GM21825 (cell line): ENCODE measurements around the gene NUDT13.
A peak's percentile ranks its signal among the peaks of the same experiment; 100 is the strongest.

Experiments
- ATAC-seq: cut with Tn5 transposase; IDR thresholded peaks from one replicate; pipeline ENCODE4 v1.9.1; 2021; ENCODE audit warnings: mild to moderate bottlenecking, moderate library complexity; ENCODE audit not compliant: unreplicated experiment

The NUDT13 gene

DNA sequence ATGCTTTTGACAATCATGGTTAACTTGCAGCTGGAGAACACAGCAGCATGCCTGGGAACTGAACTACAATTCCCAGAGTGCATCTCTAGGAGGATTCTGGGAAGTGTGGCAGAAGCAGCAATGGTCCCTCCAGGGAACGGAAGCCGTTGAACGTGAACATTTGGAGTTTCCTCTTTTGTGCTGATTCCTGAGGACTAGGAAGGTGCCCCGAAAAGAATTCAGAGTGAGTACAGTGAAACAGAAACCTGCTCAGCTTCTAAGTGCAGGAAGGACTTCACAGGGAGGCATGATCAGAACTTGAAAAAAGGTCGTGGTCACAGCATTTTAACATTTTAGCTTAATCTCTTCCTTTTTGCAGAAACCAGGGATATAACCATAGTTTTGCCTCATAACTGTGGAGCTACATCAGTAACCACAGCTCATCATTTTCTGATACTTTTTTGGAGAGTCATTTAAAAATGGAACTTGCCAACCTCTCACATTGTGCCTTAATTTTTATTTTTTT lies at the start of gene NUDT13:
Gene NUDT13, plus strand, starts transcription at position 111 of the 505 bp plus-strand sequence. CDS start 3,911 bp downstream, outside the sequence.
- peak; percentile 81 for ATAC-seq

DNA sequence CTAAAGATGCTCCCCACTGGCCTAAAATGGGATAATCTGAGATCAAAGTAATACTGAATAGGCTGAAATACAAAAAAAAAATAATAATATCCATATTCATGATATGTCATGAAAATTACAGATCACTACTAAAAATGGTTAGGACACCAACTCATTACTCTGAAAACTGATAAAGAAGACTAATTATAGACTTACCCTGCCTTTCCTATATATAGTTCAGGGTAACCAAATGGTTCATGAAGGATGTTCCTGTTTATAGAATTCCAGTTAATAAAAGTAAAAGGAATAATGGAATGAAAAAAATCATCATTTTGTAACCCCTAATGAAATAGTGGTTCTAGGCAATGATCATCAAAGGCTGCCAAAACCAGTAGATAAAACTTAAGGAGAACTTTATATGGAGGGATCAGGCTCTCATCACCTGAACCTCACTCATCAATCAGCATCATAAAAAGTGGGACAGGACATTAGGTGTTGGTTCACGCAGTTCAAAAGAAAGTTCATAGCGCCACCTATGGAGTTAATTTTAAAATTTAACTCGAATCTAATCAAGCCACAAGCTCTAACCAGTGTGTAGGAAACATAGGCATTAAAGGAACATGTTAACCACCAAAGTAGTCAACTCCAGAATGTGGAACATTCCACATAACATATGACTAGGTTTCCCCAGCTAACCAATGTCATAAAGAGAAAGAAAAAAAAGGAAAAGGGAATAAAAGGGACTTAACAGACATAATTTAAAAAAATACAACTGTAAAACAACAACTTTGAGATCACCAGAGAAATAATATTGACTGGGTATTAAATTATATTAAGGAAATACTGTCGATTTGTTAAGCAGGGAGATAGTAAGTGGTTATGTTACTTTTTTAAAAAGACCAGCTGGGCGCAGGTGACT lies 49.3 kb upstream of the NUDT13 start:
- no peak for ATAC-seq

DNA sequence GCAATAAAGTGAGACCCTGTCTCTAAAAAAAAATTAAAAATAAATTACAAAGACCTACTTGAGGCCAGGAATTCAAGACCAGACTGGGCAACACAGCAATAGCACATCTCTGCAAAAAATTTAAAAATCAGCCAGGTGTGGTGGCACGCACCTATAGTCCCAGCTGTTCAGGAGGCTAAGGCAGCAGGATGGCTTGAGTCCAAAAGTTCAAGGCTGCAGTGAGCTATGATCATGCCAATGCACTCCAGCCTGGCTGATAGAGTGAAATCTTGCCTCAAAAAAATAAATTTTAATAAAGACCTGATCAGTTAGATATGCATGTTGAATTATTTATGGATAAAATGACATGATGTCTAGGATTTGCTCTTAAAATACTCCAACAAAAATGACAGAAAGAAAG lies 48.5 kb upstream of the NUDT13 start:
- ATAC-seq, result no peak

DNA sequence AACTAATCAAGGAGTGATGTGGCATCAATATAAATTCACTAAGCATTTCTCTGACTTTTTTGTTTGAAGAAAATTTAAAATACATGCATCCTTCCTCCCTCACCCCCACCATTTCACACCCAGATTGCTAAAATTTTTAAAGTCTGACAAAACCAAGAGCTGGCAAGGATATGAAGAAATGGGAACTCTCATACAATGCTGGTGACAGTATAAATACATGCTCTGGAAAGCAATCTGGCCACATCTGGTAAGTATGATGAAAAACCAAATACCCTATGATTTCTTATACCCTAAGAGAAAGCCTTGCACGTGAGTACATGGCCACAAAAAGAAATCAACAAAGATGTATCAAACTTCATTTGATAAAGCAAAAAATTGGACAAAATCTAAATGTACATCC lies 44.8 kb upstream of the NUDT13 start:
- no peak for ATAC-seq

DNA sequence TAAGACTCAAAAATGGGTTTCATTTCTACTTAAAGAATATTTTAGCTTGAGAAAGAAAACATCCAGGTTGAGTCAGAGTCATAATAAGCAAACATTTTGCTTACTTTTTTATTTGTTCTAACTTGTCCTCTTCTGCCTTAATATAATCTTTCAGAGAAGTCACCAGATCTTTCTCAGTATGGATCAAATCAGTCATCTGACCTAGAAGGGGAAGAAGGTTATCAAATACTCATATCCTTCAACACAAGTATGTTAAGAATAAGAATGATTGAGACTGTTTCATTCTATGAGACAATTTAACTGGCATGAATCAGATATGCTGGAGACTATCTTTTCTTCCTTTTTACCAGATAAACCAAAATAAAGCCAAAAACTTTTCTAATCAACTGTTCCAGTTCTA lies 36.6 kb upstream of the NUDT13 start:
- no peak for ATAC-seq

DNA sequence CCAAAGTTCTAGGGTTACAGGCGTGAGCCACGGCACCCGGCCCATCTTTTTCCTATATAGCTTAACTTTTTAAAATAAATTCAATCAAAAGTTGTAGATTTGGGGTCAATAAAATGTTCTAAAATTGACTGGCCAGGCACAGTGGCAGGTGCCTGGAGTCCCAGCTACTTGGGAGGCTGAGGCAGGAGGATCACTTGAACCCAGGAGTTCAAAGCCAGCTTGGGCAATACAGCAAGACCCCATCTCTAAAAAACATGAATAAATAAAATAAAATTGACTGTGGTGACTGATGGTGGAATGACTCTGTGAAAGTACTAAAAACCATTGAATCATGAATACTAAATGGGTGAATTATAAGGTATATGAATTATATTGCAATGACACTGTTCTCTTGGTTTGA lies 34.4 kb upstream of the NUDT13 start:
- ATAC-seq, result no peak

DNA sequence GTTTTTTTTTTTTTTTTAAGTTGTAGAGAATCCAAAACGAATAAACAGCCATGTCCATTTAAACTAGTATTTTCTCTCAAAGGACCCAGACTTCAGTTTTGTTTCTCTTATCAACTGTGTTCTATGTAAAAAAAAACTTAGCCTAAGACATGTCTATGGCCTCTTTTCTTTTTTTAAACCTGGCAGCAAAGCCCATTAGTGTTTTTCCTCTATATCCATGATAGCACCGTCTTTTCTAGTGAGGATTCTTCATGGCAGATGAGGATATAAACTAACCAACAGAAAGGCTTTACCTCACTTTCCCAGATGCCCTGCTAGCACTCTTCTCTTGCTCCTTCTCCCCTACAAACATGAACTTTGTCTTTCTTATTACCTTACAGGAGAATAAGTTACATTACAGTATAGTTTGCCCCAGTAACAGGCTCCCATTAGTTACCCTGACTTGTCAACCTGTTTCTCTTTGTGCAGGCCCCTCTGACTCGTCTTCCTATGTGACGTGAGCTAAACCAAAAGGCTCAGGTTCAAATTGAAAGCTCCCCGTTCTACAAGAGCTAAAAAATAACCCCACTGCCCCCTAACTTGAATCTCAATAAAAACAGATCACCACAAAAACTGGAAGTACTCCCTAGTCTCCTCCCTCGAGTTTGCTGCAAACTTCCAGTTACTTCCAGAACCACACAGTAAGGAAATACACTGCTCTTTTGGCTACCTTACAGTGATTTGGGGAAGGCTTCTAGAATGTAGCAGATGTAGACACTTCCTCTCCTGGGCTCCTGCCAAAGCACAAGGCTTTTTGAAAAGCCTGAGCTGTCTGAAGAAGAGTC lies 33.7 kb upstream of the NUDT13 start:
- no peak for ATAC-seq

DNA sequence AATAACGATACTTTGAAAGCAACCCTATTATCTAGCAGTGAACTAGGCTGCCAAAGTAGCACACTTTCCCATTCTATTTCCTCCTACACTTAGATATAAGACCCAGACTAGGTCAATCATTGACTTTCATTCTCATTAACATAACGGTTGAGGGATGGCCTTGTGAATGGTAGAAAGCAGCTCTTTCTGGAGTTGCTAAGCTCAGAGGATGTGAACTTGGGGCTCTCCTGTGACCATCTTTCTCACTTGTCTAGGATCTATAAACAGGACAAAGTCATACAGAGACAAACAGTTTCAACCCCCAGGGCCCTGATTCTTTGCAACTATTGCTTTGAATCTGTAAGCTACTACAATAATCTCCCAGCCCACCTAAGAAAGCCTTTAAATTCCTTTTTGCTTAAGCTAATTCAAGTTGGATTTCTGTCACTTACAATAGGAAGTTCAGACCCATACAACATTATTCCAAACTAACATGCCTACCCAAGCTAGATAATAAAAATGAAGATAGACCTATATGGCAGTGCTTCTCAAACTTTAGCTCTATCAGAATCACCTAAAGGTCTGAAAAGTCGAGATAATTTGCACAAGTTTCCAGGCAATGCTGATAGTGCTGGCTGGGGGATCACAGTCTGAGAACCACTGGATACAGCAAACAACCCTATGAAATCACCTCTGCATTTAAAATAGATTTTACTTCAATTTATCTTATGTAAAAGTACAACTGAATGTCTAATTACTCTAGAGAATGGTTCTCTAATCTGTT lies 30.3 kb upstream of the NUDT13 start:
- peak; percentile 80 for ATAC-seq

DNA sequence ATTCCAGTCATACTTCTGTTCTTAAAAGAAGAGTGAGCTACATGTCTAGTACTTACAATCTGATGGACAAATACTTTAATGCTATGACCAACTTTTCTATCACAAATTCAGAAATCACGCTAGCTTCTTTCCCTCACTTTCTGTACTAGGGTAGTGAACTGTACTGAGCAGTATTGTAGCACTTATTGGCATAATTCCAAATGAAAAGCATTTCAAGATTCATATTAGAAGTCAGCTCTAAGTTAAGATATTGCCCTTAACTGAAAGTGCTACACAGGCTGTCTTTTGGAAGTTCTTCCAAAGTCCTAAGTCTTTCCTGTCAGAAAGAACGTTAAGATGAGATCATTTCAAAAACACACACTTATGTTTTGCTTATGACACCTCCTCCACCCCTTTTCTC lies 27.0 kb upstream of the NUDT13 start:
- no peak for ATAC-seq

DNA sequence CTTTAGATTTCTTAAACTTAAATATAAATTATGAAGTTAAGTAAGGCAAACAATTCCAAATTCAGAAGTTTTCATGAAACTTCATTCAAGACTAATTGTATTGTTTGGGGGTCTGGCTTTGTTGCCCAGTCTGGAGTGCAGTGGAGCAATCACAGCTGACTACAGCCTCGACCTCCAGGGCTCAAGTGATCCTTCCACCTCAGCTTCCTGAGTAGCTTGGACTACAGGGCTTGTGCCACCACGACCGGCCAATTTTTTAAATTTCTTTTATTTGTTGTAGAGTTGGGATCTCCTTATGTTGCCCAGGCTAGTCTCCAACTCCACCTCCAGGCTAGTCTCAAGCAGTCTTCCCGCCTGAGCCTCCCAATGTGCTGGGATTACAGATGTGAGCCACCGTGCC lies 26.0 kb upstream of the NUDT13 start:
- no peak for ATAC-seq

DNA sequence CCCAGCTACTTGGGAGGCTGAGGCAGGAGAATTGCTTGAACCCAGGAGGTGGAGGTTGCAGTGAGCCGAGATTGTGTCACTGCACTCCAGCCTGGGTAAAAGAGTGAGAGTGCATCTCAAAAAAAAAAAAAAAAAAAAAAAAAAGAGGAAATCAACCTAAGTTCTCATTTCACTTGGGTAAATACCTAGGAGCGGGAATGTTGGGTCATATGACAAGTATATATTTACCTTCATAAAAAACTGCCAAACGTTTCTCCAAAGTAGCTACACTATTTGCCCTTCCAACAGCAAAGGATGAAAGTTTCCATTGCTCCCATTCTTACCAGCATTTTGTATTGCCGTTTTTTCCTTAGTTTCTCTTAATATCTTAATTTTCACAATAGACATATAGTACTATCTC lies 23.4 kb upstream of the NUDT13 start:
- ATAC-seq, result no peak

DNA sequence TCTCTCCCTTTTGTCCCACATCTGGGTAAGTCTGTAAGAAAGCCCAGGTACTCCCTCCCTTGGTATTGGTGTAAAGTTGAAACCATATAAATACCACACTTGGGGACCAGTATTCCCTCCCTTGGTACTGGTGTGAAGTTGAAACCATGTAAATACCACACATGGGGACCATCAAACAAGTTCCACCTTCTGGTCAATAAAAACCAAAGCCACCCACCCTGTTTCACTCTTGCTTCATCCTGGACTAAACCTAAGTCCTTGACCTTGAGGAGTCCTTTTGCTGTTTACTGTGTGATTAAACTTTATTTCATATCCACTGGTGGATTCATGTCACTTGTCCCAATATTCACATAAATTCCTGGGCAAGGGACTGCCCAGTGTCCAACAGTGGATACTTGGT lies 22.0 kb upstream of the NUDT13 start:
- ATAC-seq, result no peak

DNA sequence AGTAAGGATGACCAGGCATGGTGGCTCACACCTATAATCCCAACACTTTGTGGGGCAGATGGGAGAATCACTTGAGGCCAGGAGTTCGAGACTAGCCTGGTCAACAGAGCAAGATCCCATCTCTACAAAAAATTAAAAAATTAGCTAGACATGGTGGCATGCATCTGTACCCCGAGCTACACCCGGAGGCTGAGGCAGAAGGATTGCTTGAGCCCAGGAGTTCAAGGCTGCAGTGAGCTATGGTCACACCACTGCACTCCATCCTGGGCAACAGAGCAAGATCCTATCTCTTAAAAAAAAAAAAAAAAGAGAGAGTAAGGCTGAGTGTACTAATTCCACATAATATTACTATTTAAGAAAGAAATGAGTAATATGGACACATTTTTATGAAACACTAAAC lies 17.4 kb upstream of the NUDT13 start:
- ATAC-seq, result no peak

DNA sequence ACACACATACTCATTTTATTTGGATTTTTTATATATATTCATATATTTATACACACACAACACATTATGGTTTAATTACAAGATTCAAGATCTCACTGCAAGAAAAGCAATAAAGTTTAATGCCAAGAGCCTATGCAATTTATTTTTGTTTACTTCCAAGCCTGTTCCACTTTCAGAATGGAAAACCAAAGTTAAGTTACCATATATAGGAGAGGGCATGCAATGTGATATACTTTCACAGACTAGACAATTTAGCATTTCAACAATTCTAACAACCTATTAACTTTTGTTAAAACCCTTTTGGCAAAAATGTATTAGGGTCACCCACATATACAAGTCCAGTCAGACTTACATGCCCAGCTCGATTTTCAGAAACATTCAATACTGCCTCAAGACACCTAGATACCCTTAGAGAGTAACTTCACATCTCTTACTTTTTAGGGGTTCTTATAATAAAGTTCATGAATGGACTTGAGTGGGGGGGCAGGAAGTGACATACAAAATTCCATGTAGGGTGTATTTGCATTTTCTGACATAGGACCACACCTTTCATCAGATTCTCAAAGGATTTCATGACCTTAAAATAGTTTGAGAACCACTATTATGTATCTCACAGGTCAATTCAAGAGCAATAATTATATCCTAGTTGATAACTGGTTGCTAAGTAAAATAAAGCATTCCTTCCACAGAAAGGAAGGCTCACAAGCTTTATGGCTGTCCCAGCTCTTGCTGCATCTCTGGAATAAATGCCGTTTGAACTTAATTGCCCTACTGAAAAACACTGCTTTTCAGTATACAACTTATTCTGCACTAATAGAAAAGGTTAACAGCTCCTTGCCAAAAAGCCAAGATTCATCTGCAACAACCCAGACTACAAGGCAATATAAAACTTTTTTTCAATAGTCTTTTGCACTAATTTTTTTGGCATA lies 16.1 kb upstream of the NUDT13 start:
- ATAC-seq, result no peak

DNA sequence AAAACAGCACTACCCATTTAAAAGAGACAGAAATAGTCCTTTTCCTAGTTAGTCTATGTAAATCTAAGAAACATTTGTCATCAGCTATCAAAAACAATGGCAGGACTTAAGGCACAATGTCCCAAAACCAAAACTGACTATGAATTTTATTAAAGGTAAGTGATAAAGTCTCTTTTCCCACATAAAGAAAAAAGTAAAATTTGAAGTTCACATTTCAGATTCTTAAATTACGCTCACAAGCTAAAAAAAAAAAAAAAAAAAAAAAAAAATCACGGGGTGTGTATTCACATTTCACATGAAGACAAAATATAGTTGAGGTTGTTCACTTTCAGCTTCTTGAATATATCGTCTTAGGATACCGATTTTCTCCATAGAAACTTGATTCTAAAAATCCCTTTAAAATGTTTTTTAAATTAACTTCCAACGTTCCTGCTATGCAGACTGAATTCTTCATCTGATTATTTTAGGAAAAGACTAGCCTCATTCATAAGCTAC lies 15.2 kb upstream of the NUDT13 start:
- ATAC-seq, result no peak

DNA sequence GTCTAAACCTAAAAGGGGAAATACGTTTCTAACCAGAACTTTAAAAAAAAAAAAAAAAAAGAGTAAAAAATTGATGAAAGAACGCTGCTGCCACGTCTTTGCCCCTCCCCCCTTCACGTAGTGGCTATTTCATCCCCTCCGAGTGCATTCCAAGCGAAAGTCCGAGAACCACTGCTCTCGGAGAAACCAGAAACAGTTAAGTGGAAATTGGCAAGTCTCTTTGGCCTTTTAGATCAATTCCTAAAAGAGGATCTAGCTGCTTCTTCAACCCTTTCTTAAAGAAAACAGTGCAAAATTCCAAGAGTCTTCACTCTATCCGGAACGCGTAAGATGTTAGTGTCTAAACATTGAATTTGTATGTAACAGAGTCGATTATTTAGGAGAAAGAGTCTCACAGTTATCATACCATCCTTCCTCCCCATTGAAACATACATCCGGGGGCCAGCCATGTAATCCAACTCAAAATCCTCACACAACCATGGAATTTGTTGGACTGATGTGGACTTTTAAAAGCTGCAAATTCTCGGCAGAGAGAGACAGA lies 14.7 kb upstream of the NUDT13 start:
- peak; percentile 2 for ATAC-seq

DNA sequence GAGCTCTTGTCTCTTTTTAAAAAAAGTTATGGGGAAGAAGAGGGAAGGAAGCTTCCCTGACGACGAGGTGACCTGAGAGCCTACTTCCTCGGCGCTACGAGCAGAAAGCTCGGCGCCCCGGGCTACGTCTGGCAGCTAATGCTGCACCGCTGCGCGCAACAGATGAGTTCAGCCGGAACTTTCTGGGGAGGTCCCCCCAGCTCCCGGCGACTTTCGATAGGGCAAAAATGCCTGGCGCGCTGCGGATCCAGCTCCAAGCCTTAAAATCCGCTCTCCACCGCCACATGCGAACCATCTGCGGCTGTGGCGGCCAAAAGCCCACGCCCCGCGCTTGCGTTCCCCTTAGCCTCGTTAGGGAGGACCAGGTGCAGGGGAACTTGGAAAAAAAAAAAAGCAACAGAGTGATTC lies 14.2 kb upstream of the NUDT13 start:
- peak; percentile 39 for ATAC-seq

DNA sequence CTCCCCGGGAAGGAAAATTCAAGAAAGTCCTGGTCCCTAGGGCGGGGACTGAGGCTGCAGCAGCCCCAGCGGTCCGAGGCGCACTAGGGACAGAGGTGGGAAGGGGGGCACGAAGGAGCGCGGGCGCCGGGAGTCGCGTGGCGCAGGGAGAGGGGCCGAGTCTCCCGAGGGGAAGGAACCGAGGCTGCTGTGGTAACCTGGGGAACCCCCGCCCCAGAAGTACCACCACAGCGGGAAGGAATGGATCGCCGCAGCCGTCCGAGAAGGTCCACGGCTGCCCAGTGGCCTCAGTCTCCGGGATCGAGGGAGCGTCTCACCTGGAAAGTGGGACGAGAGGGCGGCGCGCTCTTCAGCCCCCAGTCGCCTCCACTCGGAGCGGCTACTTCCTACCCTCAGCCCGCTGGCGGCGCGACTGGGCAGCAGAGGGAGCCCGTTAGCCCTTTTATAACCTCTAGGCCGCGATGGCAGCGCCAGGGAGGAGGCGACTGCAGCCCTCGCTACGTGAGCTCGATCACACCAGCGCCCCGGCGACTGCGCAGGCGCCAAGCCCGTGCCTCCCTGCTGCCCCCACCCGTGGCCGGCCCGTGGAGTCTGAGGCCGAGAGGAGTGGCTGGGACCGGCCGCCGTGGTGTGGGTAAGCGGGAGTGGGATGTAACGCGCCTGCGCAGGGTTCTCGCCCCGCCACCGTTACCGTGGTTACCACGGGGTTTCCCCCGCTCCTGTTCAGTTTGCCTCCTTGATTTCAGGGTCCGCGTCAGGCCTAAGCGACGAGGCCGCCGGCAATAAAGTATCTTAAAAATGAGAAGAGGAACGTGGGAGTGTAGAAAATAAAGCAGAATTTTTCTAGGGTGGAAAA lies 13.6 kb upstream of the NUDT13 start, which contains the start of gene P4HA1:
Gene P4HA1, minus strand, starts transcription at position 418 of the 856 bp plus-strand sequence. CDS start 21,983 bp downstream, outside the sequence.
- peak; percentile 84 for ATAC-seq
